AG04449 (cell line): Measurements from ENCODE around the gene RUBCNL.
"Not testable (repeated sequence)": the region's sequence is repeated elsewhere in the genome, so short reads cannot be mapped to it uniquely, and the experiment has no call there.

Experiments used
- CTCF ChIA-PET: fragments of 350-600 bp; formaldehyde crosslinking; extraction: SDS; loops from one replicate; lab custom pipeline; 2021; ENCODE audit warnings: antibody characterized with exemption; lab: Yijun Ruan, JAX
- POLR2A ChIA-PET: fragments of 400-600, 350-600 bp; formaldehyde crosslinking; extraction: SDS; loops from one replicate; lab custom pipeline; 2020; ENCODE audit warnings: antibody characterized with exemption, inconsistent platforms; lab: Yijun Ruan, JAX
- DNase-seq: peaks from one replicate; pipeline ENCODE4 v3.0.0-alpha.2; 2010; ENCODE audit warnings: low read depth, low spot score
- H3K4me3 ChIP-seq: 2 replicates; pipeline ENCODE4 v1.5.1; 2011; ENCODE audit warnings: low read depth, mild to moderate bottlenecking, control low read depth, low read length
- TF ChIP-seq, protein P1 (sequence below): IDR thresholded peaks from one replicate; pipeline ENCODE4 v1.5.1; 2011; ENCODE audit warnings: mild to moderate bottlenecking, moderate library complexity, low read length, control low read depth, inconsistent platforms; ENCODE audit not compliant: insufficient read depth; ENCODE audit errors: missing control alignments

RUBCNL gene

DNA sequence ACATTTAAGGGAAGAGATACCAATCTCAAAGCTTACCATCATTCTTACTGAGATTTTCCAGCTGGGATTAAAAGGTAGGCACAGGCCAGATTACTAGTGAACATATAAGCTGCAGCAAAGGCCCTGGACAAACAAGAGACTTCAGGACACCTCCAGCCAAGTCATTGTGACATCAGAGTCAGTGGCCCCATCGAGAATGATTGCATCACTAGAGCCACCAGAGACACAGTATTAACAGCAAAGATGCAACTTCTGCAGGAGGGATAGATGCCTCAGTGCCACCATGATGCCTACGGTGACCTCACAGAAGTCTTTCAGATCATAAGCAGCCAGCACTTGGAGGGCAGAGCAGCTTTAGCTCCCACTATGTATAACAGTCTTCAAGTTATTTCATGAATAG lies 8.6 kb downstream of the RUBCNL start:
- TF ChIP-seq, protein P1, sequence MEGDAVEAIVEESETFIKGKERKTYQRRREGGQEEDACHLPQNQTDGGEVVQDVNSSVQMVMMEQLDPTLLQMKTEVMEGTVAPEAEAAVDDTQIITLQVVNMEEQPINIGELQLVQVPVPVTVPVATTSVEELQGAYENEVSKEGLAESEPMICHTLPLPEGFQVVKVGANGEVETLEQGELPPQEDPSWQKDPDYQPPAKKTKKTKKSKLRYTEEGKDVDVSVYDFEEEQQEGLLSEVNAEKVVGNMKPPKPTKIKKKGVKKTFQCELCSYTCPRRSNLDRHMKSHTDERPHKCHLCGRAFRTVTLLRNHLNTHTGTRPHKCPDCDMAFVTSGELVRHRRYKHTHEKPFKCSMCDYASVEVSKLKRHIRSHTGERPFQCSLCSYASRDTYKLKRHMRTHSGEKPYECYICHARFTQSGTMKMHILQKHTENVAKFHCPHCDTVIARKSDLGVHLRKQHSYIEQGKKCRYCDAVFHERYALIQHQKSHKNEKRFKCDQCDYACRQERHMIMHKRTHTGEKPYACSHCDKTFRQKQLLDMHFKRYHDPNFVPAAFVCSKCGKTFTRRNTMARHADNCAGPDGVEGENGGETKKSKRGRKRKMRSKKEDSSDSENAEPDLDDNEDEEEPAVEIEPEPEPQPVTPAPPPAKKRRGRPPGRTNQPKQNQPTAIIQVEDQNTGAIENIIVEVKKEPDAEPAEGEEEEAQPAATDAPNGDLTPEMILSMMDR: no peak
- ChIA-PET CTCF (interaction anchor here (0.9 to 1.2 kb wide), 3 partner anchors 8 to 12 kb away, joined by 3 to 6 read pairs (median 3); partner anchors contain the start of gene RUBCNL), POLR2A (no interaction called here)
- no peak overlapping the region for H3K4me3 ChIP-seq
- no peak for DNase-seq

DNA sequence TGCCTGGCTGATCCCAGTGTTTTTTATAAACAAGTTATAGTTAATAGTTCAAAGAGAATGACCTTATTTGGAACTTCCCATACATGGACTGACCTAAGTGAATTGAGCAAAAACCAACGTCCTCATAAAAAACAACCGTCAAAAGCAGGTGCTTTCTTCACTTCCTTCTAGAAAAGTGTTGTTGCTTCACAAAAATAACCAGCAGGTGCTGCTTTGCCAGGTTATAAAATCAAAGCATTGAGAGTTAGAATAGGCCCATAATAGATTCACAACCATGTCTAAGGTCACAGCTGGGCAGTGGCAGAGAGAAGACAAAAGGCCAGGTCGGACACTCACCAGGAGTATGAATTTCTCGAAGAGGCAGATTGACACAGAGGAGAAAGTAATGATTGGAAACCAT lies 9.5 kb downstream of the RUBCNL start:
- no peak overlapping the region for H3K4me3 ChIP-seq
- TF ChIP-seq, protein P1: no peak
- DNase-seq: no peak
- ChIA-PET CTCF (interaction anchor here (0.9 to 1.2 kb wide), 3 partner anchors 9 to 12 kb away, joined by 3 to 6 read pairs (median 3); partner anchors contain the start of gene RUBCNL), POLR2A (no interaction called here)

DNA sequence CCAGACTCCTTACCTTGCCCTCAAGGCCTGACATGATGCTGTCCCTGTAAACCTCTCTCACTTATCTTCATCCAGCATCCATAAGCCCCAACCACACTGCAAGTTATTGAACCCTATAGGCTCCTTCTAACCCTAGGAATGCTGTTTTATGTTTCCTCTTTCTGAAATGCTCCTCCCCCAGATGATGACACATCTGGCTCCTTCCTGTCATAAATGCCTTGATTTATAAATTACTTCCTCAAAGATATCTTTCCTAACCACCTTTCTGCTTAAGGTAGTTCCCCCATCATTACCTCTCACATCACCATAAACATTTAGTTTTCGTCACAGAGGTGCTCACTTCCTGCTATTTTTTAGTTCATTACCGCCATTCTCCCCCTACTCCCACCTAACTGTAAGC lies 12.3 kb downstream of the RUBCNL start:
- H3K4me3 ChIP-seq: no peak overlapping the region
- CTCF ChIA-PET: no interaction called here
- POLR2A ChIA-PET: no interaction called here
- no peak for DNase-seq
- TF ChIP-seq, protein P1: no peak

DNA sequence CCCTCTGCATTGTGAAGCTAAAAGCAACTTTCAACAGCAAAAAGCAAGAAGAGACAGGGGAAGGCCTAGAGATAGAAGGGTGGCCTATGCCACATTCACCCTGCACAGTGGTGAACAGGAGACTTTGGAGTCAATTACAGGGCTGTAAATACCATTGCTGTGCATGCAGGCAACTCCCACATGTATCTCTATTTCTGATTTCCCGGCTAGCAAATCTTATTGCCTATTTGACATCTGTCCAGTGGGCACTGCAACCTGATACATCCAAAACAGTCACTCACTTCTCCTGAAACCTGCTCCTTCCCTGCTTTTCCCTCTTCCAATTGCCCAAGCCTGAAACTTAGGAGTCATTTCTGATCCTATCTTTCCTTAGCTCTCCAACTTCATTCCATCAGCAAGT lies 13.4 kb downstream of the RUBCNL start:
- H3K4me3 ChIP-seq: no peak overlapping the region
- ChIA-PET CTCF (no interaction called here), POLR2A (no interaction called here)
- TF ChIP-seq, protein P1: no peak
- no peak for DNase-seq

DNA sequence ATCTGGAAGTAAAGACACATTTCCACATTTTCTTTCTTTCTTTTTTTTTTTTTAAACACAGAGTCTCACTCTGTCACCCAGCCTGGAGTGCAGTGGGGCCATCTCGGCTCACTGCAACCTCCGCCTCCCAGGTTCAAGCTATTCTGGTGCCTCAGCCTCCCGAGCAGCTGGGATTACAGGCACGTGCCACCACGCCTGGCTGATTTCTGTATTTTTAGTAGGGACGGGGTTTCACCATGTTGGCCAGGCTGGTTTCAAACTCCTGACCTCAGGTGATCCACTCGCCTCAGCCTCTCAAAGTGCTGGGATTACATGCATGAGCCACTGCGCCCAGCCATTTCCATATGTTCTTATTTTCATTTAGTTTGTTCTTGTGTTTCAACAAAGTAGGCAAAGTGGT lies 14.1 kb downstream of the RUBCNL start:
- DNase-seq, POLR2A ChIA-PET, CTCF ChIA-PET, H3K4me3 ChIP-seq: not testable (repeated sequence)

DNA sequence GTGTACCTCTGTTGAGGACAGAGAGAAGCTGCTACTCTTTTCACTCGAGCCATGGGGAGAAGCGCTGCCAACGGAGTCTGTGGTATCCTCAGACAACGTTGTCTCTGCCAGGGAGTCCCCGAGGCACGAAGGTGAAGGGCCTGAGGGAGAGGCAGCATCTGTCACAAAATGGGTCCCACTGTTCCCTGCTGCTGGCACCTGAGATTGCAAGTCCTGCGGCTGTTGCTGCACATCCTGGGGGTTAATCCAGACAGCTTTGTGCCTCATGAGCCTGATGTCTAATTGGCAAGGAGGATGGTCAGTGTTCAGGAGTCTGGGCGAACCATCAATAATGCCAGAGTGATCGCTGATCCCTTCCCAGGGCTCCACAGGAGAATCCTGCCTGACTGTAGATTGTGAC lies 15.0 kb downstream of the RUBCNL start:
- TF ChIP-seq, protein P1: no peak
- DNase-seq: no peak
- CTCF ChIA-PET: interaction anchor here (1.0 to 1.1 kb wide), 2 partner anchors 13 to 17 kb away, joined by 3 read pairs; no protein-coding TSS in a partner anchor
- no peak overlapping the region for H3K4me3 ChIP-seq
- POLR2A ChIA-PET: no interaction called here
